Measurements from ENCODE around the gene HNRNPD.
"Not testable (repeated sequence)": the region's sequence is repeated elsewhere in the genome, so short reads cannot be mapped to it uniquely, and the experiment has no call there.

HNRNPD gene

DNA sequence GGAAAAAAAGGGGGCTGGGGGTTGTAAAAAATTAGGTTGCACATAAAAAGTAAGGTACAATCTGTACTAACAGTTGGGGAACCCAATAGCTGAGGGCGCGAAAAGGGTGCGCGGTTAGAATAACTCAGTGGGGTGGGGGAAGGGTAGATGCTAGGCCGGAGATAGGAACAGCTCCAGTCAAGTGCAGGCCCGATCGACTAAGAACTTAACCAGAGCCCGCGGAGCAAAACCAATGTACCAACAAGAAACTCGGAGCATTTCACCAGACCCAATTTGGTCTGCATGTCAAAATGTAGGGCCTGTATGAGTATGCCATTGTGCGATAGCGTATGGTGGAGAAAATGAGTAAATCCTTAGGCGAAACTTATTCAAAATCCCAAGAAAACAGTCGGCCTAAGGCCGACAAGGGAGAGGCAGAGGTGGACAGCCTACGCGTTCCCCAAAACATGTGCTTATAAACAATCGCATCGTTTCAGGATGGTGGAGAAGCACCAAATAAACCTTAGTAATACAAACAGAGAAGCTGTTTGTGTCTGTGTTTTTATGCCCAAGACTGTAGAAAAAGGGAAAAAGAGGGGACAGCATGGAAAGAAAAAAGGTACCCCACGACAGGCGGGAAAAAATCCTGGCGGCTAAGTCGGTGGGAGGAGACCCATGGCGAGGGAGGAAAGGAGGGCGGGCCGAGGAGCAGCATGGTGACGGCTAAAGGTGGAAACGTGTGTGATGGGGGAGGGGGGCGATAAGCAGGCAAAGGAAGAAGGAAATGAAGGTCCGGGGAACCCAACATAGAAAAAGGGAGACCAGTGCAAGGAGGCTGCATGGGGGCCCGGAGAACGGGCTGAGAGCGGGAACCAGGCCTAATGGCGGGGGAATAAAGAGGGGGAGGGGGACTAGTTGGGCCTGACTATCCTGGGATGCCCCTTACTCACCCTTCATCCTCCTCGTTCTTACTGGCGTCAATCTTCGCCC is 990 bp downstream of the HNRNPD start:
- DNase-seq = peak; percentile 66 to 69

DNA sequence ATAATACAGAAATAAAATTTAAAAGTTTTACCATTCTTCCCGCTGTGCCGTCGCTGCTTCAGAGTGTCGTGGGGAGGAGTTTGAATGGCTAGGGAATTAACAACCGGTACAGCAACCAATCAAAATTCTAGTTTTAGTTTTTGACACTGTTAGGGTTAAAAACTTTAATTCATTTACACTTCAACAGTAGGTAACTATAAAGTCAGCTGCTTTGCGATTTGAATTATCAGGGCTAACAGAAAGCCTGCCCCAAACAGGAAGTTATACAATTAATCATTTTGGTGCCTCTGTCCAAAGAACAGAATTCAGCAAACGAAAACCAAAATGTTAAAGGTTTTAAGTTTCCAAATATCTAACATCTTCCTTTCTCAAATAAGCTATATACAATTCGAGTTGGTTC is 2.3 kb downstream of the HNRNPD start:
- no peak for DNase-seq

DNA sequence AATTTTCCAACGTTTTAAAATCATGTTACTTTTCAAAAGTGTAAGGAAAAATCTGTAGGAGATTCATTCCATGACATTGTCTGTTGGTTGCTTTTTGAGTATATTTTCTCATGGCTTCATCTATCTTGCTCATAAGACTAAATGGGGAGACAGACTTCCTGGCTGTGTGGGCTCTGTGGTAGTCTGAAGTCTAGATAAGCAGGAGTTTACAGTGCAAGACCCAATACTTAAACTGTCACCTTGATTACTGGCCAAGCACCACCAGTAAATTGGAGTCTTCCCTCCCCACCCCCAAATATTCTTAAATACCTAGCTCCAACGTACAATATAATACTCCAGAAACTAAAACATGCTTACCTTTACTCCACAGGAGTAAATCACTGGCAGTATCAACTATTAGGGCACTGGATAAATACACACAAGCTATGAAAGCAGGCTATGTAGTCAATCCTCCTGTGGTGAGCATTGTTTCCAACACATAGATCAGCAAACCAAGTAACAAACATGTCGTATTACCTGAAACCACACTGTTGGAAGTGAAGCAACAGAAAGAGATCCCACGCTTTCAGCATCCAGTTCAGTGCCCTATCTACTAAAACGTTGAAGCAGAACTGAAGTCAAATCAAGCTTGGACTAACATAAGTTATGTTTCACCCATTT is 6.2 kb downstream of the HNRNPD start:
- DNase-seq = no peak

DNA sequence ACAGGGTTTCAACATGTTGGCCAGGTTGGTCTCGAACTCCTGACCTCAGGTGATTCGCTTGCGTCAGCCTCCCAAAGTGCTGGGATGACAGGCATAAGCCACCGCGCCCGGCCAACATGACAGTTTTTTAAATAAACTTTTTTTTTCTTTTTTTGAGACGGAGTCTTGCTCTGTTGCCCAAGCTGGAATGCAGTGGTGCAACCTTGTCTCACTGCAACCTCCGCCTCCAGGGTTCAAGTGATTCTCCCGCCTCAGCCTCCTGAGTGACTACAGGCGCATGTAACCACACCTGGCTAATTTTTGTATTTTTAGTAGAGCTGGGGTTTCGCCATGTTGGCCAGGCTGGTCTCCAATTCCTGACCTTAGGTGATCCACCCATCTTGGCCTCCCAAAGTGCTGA is 7.4 kb downstream of the HNRNPD start:
- not testable (repeated sequence) for DNase-seq

DNA sequence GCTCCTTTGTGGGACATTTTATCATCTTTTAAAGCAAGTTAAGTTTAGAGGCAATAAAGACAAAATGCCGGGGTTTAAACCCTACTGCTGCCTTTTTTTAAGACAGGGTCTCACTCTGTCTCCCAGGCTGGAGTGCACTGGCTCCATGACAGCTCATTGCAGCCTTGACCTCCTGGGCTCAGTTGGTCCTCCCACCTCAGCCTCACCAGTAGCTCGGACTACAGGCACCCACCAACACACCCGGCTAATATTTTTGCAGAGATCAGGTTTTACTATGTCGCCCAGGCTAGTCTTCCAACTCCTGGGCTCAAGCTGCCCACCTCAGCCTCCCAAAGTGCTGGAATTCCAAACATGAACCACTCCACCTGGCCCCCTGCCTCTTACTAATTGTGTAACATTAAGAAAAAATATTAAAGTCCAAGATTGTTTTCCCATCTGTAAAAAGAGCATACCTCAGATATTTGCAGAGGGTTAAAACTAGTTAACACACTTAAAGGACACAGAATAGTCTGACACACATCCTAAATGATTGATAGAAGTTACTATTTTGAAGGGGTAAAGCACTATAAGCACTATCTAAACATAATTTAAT is 9.8 kb downstream of the HNRNPD start:
- DNase-seq = no peak

DNA sequence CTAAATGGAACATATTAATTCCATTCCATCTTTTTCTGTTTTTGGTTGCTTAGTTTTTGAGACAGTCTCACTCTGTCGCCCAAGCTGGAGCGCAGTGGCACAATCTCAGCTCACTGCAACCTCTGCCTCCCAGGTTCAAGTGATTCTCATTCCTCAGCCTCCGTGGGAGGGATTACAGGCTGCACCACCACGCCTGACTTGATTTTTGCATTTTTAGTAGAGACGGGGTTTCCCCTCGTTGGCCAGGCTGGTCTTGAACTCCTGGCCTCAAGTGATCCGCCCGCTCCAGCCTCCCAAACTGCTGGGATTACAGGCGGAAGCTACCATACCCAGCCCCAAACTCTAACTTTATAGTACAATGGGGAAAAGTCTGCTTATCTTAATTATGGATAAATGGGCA is 11.2 kb downstream of the HNRNPD start:
- no peak for DNase-seq

DNA sequence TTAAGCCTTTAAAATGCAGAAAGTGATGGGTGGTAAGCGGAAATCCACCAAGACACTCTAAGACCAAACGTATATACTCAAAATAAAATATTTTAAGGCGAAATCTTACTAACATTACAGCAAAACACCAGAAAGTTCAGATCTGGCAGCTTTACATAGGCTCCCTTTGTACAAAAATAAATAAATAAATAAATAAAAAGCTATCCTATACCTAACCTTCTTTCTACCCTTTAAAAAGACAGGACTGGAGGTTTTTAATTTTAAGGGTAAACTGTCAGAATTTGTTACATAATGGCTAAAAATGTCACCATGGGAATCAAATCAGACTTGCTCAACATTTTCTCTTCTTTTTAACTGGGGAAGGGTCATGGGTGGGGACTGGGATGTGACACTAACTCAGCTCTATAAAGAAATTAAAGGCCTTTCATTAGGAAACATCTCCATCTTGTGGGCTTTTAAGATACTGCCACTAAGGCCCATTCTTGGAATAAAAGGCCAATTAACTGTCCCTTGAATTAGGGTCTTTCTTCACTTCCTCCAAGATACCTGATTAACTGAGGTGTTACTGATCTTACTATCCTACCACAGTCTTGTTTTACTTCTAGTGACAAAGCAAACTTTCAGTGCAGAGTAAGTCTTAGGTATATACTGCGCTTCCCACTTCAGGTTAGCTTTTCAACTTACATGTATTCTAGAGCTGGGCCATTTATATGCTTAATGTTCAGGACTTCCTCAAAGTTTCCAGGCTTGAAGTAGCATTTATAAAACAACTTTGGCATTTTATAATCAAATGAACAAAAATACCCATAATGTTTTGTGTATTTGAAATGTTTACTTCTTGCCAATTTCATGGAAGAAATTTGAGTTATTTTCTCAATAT is 13.3 kb downstream of the HNRNPD start:
- DNase-seq = no peak

DNA sequence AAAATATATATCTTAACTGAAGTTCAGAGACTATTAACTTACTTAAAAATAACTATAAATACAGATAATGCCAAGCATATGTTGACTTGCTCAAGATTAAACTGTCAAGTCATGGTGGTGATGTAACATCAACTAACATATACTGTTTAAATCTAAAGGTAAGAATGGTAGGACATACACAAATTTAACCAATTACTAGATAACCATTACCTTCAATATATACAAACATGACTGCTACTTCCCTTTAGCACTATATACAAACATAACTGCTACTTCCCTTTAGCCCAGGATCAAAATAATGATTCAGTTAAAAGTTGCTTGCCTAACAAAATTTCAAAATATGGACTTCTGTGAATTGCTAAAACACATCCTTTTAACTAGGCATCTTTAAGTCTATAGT is 14.9 kb downstream of the HNRNPD start:
- no peak for DNase-seq

DNA sequence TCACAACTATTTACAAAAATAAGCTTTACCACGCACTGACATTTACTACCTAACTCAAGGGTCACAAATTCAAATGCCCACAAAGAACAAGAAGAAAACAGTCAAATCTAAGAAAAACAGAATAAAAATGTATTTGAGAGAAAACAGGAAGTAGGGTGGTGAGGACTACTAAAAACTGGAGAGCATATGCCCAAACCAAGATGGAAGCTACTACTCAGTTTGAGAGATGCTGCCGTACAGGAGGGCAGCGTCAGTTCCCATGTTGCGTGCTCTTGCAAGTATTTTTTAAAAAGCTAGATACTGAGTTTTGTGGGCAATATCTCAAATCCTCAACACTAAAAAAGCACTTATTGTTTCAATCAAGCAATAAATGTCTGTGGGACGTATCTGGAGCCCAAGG is 16.2 kb downstream of the HNRNPD start:
- no peak for DNase-seq

DNA sequence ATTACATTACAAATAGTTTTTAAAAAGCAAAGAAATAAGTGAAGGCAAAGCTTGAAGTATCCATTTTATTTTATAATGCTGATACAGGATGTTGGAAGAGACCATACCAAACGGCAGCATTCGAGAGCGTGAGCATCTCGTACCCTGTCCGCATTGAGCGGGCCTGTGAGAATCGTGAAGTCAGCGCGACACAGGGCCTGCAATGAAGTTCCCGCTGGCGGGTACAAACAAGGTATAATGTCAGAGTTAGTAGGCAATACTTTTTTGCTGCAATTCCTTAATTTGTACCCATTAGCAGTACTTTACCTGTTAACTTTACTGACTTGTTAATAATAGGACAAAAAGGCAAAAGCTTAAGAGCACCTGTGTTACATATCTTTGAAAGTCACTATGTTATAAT is 19.0 kb downstream of the HNRNPD start:
- no peak for DNase-seq

DNA sequence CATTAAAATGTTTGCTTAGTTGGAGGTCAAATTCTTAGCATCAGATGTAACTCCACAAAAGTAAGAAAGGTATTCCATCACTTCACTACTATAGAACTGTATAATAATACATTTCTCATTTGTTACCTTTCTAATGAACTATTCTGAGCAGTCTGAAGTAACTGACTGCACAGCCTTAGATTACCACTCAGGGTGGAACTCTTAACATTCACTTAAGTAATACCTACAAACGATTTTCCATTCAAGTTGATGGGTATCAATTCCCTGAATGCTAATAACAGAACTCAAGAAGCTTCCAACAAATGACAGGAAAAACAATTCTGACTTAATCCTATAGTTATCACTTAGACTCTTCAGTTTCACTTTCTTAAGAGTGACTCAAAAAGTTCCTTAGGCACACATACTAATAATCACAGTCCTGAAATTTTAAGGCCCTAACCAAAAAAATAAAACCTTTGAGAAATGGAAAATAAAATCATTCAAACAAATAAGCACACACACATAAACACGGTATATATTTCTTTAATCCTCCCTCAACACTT is 20.9 kb downstream of the HNRNPD start:
- DNase-seq = no peak

DNA sequence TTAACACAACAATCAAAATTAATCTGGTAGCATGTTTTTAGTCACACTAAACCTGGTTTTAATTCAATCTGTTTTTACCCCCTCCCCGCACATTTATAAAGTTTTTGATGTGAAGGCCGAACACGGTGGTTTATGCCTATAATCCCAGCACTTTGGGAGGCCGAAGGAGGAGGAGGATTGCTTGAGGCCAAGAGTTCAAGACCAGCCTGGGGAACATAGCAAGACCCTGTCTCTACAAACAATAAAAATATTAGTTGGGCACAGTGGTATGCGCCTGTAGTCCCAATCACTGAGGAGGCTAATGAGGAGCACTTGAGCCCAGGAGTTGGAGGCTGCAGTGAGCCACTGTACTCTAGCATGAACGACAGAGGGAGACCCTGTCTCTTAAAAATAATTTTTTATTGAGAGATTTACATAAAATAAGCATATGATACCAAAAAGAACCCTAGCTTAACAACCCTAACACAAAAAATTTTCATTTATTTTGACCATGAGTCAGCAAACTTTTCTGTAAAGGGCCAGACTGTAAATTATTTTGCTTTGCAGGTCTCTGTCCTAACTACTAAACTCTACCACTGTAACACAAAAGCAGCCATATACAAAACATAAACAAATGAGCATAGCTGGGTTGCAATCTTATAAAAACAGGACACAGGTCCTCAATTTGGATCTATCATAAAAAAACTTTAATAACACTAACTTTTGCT is 21.5 kb downstream of the HNRNPD start:
- DNase-seq = no peak

DNA sequence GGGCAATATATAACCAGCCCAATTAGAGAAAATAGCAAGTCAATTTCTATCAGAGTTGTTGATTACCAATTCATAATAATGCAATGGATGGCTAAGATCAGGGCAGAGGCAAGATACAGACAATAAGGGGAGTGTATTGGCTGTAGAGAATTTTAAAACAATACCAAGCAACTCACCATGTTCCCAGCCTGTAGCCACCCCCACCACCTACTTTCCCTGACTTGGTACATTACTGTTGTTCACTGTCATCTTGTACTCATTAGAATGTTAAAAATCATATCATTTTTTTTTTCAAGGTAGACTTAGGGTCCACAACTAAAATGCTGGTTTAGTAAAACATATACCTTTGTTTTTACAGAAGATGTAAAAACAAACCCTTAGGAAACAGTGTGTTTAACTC is 27.7 kb downstream of the HNRNPD start:
- DNase-seq = no peak

DNA sequence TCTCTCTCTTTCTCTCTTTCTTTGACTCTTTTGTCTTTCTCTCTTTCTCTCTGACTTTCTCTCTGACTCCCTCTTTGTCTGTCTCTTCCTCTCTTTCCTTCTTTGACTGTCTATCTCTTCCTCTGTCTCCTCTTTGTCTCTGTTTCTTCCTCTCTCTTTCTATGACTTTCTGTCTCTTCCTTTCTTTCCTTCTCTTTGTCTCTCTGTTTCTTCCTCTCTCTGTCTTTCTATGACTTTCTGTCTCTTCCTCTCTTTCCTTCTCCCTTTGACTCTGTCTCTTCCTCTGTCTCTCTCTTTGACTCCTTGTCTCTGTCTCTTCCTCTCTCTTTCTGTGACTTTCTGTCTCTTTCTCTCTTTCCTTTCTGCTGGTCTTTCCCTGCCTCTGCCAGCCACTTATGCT is 38.7 kb downstream of the HNRNPD start:
- DNase-seq = no peak

DNA sequence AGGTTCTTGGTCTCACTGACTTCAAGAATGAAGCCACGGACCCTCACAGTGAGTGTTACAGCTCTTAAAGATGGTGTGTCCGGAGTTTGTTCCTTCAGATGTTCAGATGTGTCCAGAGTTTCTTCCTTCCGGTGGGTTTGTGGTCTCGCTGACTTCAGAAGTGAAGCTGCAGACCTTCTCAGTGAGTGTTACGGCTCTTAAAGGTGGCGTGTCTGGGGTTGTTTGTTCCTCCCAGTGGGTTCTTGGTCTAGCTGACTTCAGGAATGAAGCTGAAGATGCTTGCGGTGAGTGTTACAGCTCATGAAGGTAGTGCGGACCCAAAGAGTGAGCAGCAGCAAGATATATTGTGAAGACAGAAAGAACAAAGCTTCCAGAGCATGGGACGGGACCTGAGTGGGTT is 40.1 kb downstream of the HNRNPD start:
- DNase-seq = not testable (repeated sequence)

DNA sequence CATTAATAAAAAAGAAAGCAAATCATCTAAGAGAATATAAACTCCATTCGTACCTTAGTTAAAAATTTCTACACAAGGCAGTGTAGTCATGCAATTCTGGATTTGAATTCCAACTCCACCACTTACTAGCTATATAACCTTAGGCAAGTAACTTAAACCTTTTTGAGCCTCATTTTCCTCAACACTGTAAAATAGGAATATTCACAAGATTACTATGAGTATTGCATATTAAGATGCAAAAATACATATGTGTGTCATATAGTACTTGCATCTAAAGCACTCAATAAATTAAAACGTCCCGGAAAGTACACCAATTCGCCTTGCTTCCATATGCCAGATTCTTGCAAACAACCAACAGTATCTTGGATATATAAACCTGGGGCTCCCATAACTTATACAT is 42.0 kb downstream of the HNRNPD start:
- no peak for DNase-seq

DNA sequence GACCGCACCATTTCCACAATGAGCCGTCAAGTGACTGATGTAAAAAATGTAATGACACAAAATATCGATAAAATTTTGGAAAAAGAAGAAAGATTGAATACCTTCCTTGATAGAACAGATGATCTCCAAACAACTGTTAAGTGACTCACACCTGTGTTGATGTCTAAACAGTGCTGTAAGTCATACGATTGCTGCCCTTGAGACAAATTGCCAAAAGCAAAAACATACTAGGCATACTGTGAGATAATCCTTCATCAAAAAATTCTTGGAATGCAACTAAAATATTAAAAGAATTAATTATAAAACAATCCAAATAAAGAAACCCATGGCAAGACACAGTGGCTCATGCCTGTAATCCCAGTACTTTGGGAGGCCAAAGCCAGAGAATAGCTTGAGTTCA is 53.4 kb downstream of the HNRNPD start:
- DNase-seq = no peak

DNA sequence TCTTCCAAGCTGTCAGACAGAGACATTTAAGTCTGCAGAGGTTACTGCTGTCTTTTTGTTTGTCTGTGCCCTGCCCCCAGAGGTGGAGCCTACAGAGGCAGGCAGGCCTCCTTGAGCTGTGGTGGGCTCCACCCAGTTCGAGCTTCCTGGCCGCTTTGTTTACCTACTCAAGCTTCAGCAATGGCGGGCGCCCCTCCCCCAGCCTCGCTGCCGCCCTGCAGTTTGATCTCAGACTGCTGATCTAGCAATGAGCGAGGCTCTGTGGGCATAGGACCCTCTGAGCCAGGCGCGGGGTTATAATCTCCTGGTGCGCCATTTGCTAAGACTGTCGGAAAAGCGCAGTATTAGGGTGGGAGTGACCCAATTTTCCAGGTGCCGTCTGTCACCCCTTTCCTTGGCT is 70.7 kb downstream of the HNRNPD start:
- DNase-seq = not testable (repeated sequence)
